Endothelial cell (in vitro differentiated cells): ENCODE results near the gene BORA. TPM values are rescaled to one million over a fixed set of nuclear protein-coding genes. Genes with fewer than 3 reads are reported as not detected.

Experiments
- DNase-seq: peaks from one replicate; pipeline ENCODE4 v3.0.0; 2021; ENCODE audit warnings: low spot score
- H3K27ac Mint-ChIP-seq: one replicate; pipeline ENCODE4 v1.8.0; 2021; ENCODE audit warnings: mixed read lengths, inconsistent platforms; ENCODE audit not compliant: unreplicated experiment
- H3K27me3 Mint-ChIP-seq: one replicate; pipeline ENCODE4 v1.8.0; 2021; ENCODE audit warnings: mild to moderate bottlenecking, moderate library complexity, mixed read lengths, inconsistent platforms; ENCODE audit not compliant: unreplicated experiment
- H3K36me3 Mint-ChIP-seq: one replicate; pipeline ENCODE4 v1.8.0; 2021; ENCODE audit warnings: mild to moderate bottlenecking, low read depth, mixed read lengths, inconsistent platforms; ENCODE audit not compliant: unreplicated experiment
- H3K4me1 Mint-ChIP-seq: one replicate; pipeline ENCODE4 v1.8.0; 2021; ENCODE audit warnings: mild to moderate bottlenecking, mixed read lengths, inconsistent platforms; ENCODE audit not compliant: unreplicated experiment
- H3K4me3 Mint-ChIP-seq: one replicate; pipeline ENCODE4 v1.8.0; 2021; ENCODE audit warnings: mild to moderate bottlenecking, mixed read lengths, inconsistent platforms; ENCODE audit not compliant: unreplicated experiment
- H3K9me3 Mint-ChIP-seq: one replicate; pipeline ENCODE4 v1.8.0; 2021; ENCODE audit warnings: mixed read lengths, inconsistent platforms; ENCODE audit not compliant: unreplicated experiment
- total RNA-seq: library from RNA; stranded (reverse); fragmentation: NEBNext Ultra II Directional; extraction: Animal tissue kit (Norgen Biotek cat#: 25700); gene quantifications from one replicate; pipeline ENCODE4 v1.2.1, GENCODE V29; 2021; ENCODE audit not compliant: unreplicated experiment
- TF ChIP-seq, protein P1 (sequence below): fragments of 200-600 bp; sonication (generic); IDR thresholded peaks from one replicate; pipeline ENCODE4 v1.5.0; 2021; ENCODE audit warnings: antibody characterized with exemption; ENCODE audit not compliant: unreplicated experiment

Gene BORA
- total RNA-seq, 1 donor from 2014 or later, result 6.3 TPM

GRCh38 chr13:72737033-72737432, 9.3 kb downstream of the BORA start:
- Mint-ChIP-seq H3K4me3 (no peak overlapping the region), H3K9me3 (no peaks in the 10 kb centered on the region), H3K36me3 (no peaks in the 10 kb centered on the region), H3K27ac (no peak overlapping the region), H3K4me1 (no peaks in the 10 kb centered on the region), H3K27me3 (peaks cover 1% of the 10 kb centered on the region)
- TF ChIP-seq, protein P1, sequence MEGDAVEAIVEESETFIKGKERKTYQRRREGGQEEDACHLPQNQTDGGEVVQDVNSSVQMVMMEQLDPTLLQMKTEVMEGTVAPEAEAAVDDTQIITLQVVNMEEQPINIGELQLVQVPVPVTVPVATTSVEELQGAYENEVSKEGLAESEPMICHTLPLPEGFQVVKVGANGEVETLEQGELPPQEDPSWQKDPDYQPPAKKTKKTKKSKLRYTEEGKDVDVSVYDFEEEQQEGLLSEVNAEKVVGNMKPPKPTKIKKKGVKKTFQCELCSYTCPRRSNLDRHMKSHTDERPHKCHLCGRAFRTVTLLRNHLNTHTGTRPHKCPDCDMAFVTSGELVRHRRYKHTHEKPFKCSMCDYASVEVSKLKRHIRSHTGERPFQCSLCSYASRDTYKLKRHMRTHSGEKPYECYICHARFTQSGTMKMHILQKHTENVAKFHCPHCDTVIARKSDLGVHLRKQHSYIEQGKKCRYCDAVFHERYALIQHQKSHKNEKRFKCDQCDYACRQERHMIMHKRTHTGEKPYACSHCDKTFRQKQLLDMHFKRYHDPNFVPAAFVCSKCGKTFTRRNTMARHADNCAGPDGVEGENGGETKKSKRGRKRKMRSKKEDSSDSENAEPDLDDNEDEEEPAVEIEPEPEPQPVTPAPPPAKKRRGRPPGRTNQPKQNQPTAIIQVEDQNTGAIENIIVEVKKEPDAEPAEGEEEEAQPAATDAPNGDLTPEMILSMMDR, result no peak
- no peak for DNase-seq

- TF ChIP-seq, protein P1, result no peak
- DNase-seq, result no peak
- Mint-ChIP-seq H3K36me3 (no peaks in the 10 kb centered on the region), H3K4me3 (no peak overlapping the region), H3K27ac (no peak overlapping the region), H3K9me3 (no peaks in the 10 kb centered on the region), H3K27me3 (peaks cover 1% of the 10 kb centered on the region), H3K4me1 (no peaks in the 10 kb centered on the region)
Measured at GRCh38 chr13:72740015-72740414, 12.3 kb downstream of the BORA start.

DNA sequence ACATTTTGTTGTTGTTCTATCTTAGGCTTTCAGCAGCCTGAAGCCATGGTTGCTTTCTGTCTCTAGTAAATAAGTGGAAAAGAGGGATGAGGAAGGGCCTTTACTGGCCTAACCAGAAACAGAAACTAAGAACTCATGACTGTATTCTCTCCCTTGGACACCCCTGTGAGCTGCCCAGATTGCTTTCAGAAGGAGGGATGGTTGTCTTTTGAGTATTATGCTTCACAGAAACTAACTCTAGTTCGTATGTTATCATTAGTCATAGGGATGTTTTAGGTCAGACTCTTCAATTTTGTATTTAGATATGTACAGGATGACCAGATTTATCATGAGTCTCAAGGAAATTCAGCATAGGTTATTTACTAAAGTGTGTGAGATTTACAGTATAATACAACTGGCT, 17.5 kb downstream of the BORA start:
- TF ChIP-seq, protein P1, result no peak
- Mint-ChIP-seq H3K36me3 (peaks cover 7% of the 10 kb centered on the region), H3K4me3 (no peak overlapping the region), H3K9me3 (no peaks in the 10 kb centered on the region), H3K4me1 (no peaks in the 10 kb centered on the region), H3K27me3 (peaks cover 1% of the 10 kb centered on the region), H3K27ac (no peak overlapping the region)
- no peak for DNase-seq

GRCh38 chr13:72751220-72751619, 23.5 kb downstream of the BORA start:
- DNase-seq, result no peak
- TF ChIP-seq, protein P1, result no peak
- Mint-ChIP-seq H3K4me1 (no peaks in the 10 kb centered on the region), H3K4me3 (no peak overlapping the region), H3K27me3 (no peaks in the 10 kb centered on the region), H3K36me3 (peaks cover 29% of the 10 kb centered on the region), H3K27ac (no peak overlapping the region), H3K9me3 (no peaks in the 10 kb centered on the region)

DNA sequence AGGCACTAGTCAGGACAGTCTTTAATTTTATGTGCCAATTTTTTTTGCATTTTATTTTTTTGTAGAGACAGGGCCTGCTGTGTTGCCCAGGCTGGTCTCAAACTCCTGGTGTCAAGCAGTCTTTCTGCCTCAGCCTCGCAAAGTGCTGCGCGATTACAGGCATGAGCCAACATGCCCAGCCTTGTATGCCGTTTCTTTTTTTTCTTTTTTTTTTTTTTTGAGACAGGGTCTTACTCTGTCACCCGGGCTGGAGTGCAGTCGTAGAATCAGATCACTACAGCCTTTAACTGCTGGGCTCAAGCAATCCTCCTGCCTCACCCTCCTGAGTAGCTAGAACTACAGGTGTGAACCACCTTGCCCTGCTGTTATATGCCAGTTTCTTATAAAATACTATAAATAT, 26.4 kb downstream of the BORA start:
- Mint-ChIP-seq H3K27me3 (no peaks in the 10 kb centered on the region), H3K9me3 (no peaks in the 10 kb centered on the region), H3K36me3 (peaks cover 34% of the 10 kb centered on the region), H3K4me1 (no peaks in the 10 kb centered on the region), H3K4me3 (no peak overlapping the region), H3K27ac (peak overlapping the region; percentile 9)
- TF ChIP-seq, protein P1, result no peak
- DNase-seq, result no peak
